C1 segment of cervical spinal cord (tissue), 14 donors: ENCODE results near the gene ADM5.
A peak's percentile ranks its signal among the peaks of the same experiment; 100 is the strongest.

Source experiments
- DNase-seq, 14 donors: peaks; one replicate each; lab custom pipeline; 2025; lab: John Stamatoyannopoulos, UW

Gene ADM5, protein sequence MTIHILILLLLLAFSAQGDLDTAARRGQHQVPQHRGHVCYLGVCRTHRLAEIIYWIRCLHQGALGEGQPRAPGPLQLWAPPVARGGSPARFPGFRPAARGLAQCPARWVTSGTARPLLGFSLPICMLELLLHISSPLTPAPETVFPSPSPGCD

DNA sequence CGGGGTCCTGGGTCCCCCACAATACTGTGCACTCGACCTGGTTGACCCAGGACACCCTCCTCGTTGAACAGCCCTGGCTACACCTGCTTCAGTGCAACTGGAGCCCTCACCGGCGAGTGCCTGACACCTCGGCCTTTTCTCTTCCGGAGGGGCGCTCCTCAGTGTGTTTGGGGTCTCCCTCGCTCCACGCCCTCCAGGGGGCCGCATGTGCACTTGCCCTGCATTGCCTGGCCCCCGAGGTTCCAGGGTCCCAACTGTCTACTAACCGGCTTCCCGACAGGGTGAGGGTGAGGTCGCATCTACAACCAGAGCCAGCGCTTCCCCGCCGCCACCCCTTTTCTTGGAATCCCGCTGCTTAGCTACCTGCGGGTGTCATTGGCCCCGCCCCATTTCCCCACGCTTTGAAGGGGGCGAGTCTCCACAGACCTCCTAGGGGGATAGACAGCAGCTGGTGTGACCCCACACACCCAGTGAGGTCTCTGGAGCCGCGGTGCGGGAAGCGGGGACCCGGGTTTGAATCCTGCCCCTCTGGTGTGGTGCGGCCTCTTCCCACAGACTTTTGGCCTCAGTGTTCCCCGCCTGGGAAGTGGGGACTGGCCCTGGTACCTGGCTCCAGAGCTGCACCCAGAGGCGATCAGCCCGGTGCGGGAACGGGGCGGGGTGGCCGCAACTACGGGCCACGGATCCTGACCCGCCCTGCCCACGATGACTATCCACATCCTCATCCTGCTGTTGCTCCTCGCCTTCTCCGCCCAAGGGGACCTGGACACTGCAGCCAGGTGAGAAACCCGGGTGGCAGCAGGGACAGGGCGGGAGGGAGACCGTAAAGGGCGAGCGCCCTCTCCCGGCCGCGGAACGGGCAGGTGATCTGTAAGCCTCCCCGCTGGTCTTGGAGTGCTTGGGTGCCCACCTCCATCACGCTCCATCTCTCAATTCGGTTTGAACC lies at the start of gene ADM5:
TSS of gene ADM5 (plus strand) at position 462 of the 946 bp plus-strand sequence. CDS start at position 706, 244 bp downstream.
- DNase-seq = peak in 7 of 14 donors; percentile 6 to 74 (median 22)

DNA sequence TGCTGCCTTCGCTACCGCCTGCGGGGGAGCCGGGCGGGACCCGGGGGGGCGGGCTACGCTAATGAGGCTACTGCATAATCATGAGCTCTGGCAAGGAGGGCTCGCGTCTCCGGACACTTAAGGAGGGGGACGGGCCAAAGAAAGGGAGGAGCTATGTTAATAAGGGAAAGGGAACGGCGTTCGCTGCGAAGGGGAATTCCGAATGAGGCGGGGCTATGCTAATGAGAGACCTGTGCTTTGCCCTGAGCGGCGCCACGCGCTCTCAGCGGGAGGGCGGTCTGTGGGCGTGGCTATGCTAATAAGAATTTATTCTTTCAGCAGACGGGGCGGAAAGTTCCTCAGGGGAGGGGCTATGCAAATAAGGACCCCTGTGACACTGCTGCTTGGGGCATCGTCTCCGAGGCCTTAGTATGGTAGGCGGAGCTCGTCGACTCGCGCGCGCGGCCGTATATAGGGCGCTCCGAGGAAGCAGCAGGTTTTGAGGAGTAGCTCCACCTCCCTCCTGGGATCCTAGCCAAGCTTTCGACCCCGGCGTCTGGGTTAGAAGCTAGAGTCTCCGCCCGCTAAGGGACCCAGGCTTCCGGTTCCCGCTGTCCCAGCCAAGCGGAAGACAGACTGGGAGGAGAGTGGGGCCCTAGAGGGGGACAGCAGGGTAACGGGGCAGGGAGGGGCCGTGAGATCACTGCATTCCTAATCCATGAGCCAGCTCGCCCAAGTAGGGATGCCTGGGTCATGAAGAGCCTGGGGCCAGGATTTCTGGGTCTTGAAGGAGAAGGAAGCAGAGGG lies 49.1 kb upstream of the ADM5 start, which contains the start of gene RRAS:
TSS of gene RRAS (minus strand) at position 31 of the 786 bp plus-strand sequence. CDS start 45 bp downstream, outside the sequence.
- DNase-seq = peak; percentile 72 to 99 (median 96)

GRCh38 chr19:49641688-49642491 lies 47.5 kb upstream of the ADM5 start, which contains the start of gene SCAF1:
TSS of gene SCAF1 (plus strand) at chr19:49642209. CDS start at chr19:49645027, 2,818 bp downstream.
- peak; percentile 98 to 100 (median 99) for DNase-seq

- DNase-seq = peak in 1 of 14 donors; percentile 26
These were observed 46.8 kb upstream of the ADM5 start for GRCh38 chr19:49642492-49643035.

GRCh38 chr19:49643466-49643865 lies 45.9 kb upstream of the ADM5 start:
- no peak for DNase-seq

DNA sequence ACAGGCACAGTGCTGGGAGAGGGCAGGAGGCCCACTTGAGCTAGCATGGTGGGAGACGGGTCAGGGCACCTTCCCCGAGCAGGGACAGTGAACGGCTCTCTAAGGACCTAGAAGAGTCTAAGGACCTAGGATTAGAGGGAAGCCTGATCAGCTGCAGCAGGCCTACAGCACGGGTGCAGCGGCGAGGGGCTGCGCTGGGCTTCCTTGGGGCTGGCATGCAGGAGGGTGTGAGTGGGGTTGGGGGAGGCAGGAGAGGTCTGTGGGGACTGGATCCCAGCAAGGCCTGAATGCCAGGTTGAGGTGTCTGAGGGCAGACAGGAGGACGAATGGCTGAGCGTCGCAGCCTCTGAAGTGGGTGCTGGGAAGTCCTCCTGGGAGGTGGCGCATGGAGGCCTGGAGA lies 43.8 kb upstream of the ADM5 start:
- DNase-seq = no peak

GRCh38 chr19:49645995-49646394 lies 43.4 kb upstream of the ADM5 start:
- no peak for DNase-seq

DNA sequence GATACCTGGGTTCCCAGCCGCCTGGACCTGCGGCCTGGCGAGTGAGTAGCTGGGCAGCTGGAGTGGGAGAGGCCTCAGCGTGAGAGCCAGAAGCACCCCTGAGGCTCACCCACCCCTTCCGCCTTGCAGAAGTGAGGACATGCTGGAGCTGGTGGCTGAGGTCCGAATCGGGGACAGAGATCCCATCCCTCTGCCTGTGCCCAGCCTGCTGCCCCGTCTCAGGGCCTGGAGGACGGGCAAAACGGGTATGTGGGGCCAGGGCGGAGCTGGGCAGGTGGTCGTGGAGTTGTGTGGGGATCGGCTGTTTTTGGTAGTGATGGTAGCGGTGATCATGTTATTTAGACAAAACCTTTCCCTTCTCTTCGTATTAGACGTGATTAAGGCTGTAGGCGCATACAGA lies 42.8 kb upstream of the ADM5 start:
- DNase-seq = no peak

DNA sequence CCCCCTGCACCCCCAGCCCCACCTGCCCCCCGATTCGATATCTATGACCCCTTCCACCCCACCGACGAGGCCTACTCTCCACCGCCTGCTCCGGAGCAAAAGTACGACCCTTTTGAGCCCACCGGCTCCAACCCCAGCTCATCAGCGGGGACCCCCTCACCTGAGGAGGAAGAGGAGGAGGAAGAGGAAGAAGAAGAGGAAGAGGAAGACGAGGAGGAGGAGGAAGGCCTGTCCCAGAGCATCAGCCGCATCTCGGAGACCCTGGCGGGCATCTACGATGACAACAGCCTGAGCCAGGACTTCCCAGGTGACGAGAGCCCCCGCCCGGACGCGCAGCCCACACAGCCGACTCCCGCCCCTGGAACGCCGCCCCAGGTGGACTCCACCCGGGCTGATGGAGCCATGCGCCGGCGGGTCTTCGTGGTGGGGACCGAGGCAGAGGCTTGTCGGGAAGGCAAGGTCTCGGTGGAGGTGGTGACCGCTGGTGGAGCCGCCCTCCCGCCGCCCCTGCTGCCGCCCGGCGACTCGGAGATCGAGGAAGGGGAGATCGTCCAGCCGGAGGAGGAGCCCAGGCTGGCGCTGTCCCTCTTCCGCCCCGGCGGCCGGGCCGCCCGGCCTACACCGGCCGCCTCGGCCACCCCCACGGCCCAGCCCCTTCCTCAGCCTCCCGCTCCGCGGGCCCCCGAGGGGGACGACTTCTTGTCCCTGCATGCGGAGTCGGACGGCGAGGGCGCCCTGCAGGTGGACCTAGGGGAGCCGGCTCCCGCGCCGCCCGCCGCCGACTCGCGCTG lies 38.2 kb upstream of the ADM5 start:
- no peak for DNase-seq

DNA sequence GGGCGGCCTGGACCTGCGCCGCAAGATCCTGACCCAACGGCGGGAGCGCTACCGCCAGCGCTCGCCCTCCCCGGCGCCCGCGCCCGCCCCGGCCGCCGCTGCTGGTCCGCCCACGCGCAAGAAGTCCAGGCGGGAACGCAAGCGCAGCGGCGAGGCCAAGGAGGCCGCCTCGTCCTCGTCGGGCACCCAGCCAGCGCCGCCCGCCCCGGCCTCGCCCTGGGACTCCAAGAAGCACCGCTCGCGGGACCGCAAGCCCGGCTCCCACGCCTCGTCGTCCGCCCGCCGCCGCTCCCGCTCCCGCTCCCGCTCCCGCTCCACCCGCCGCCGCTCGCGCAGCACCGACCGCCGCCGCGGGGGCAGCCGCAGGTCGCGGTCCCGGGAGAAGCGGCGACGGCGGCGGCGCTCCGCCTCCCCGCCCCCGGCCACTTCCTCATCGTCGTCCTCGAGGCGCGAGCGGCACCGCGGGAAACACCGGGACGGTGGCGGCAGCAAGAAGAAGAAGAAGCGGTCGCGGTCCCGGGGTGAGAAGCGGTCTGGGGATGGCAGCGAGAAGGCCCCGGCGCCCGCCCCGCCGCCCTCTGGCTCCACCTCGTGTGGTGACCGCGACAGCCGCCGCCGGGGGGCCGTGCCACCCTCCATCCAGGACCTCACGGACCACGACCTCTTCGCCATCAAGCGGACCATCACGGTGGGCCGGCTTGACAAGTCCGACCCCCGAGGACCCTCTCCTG lies 37.4 kb upstream of the ADM5 start:
- DNase-seq = no peak

DNA sequence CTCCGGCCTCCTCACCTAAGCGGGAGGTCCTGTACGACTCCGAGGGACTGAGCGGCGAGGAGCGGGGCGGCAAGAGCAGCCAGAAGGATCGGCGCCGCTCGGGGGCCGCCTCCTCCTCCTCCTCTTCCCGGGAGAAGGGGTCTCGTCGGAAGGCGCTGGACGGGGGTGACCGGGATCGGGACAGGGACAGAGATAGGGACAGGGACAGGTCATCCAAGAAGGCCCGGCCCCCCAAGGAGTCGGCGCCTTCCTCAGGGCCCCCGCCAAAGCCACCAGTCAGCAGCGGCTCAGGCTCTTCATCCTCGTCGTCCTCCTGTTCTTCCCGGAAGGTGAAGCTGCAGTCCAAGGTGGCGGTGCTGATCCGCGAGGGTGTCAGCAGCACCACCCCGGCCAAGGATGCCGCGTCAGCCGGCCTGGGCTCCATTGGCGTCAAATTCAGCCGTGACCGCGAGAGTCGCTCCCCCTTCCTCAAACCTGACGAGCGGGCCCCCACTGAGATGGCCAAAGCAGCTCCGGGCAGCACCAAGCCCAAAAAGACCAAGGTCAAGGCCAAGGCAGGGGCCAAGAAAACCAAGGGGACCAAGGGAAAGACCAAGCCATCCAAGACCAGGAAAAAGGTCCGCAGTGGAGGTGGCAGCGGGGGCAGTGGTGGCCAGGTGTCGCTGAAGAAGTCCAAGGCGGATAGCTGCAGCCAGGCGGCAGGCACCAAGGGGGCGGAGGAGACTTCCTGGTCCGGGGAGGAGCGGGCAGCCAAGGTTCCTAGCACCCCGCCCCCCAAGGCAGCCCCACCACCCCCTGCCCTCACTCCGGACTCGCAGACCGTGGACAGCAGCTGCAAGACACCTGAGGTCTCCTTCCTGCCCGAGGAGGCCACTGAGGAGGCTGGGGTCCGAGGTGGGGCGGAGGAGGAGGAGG lies 36.6 kb upstream of the ADM5 start:
- no peak for DNase-seq

GRCh38 chr19:49653466-49653806 lies 36.0 kb upstream of the ADM5 start:
- no peak for DNase-seq

GRCh38 chr19:49654581-49654980 lies 34.8 kb upstream of the ADM5 start:
- DNase-seq = no peak

DNA sequence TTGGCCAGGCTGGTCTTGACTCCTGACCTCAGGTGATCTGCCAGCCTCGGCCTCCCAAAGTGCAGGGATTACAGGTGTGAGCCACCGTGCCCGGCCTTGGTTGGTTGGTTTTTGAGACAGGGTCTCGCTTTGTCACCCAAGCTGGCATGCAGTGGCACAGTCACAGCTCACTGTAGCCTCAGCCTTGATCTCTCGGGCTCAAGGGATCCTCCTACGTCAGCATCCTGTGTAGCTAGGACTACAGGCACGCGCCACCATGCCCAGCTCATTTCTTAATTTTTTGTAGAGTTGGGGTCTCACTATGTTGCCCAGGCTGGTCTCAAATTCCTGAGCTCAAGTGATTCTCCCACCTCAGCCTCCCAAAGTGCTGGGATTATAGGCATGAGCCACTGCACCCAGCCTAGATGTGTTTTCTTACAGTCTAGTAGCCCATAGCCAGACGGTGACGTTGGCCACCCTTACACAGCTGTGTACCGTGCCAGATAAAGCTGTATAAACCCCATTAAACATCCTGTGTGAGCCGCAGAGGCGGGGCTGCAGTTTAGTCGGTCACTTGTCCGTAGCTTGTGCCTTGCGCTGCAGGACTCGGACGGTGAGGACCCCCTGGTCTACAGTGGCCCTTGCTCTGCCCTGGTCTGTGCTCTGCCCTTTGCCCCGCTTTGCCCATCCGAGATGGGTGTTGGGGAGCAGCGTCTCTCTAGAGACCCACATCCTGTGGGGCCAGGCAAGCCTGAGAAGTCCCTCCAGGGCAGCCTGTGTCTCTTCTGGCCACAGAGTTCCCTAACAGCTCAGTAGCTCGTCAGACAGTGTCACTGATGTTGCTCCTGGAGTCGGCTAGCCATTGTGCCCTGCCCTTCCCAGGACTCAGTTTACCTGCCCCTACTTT lies 33.6 kb upstream of the ADM5 start:
- no peak for DNase-seq

GRCh38 chr19:49656456-49657109 lies 32.8 kb upstream of the ADM5 start:
- DNase-seq = no peak

DNA sequence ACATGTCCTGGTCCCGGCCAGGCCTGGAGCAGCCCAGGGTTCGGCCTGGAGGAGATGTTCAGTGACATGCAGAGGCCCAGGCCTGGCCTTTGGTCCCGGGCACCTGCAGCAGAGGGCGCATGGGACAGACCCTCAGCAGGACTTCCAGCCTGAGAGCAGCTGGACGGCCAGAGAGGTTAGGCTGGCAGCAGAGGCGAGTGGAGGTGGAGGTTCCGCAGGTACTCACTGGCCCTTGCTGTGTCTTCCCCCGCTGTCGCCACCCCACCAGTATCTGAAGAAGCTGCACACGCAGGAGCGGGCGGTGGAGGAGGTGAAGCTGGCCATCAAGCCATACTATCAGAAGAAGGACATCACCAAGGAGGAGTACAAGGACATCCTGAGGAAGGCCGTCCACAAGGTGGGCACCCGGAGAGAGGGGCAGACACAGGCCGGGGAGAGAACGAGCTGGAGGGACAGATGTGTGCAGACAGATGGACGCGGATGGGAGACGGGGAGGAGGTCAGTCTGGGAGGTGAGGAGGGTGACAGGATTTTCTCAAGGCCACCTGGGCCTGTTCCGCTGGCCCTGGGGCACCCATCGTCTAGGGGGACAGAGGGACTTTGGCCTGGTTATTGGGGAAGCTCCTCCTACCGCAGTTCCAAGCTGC lies 31.8 kb upstream of the ADM5 start:
- no peak for DNase-seq
